Lower leg skin (tissue), 3 donors: ENCODE measurements around the gene NRG3.

Experiments
- CTCF ChIP-seq, 3 donors: fragments of 450-650 bp; IDR thresholded peaks; one replicate each; pipeline ENCODE4 v1.5.1; 2016; ENCODE audit warnings: antibody characterized with exemption in 3 of 3, mild to moderate bottlenecking in 3 of 3, moderate library complexity in 2 of 3
- POLR2A ChIP-seq, 2 donors: fragments of 450-650 bp; IDR thresholded peaks; one replicate each; pipeline ENCODE4 v1.6.1; 2016 to 2017; ENCODE audit warnings: antibody characterized with exemption in 2 of 2, mild to moderate bottlenecking in 1 of 2, moderate library complexity in 1 of 2

DNA sequence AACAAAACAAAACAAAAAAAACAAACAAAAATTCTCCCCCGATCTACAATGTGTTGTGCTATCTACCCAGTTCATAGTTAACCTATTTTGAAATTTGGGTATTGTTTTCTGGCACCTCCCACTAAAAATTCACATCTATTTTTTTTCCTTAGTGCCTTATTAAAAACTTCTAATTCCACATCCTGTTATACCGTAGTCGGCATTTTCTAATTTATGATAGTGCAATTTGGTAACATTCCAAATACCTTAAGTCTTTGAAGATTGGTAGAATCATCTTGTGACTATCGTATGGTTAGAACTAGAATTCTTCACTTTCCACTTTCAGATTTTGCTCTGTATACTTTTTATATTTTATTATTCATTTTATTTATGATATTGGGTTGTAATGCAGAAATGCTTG, 4.5 kb upstream of the NRG3 start:
- TF ChIP-seq POLR2A (IDR thresholded peaks at IDR 0.05) (no peak), CTCF (IDR thresholded peaks at IDR 0.05) (no peak)
